Neural crest cell (in vitro differentiated cells): Measurements from ENCODE around the gene DSN1. TPM values are rescaled to one million over a fixed set of nuclear protein-coding genes. Genes with fewer than 3 reads are reported as not detected.

Source experiments
- DNase-seq: peaks from one replicate; pipeline ENCODE4 v3.0.0; 2021; ENCODE audit warnings: low read depth, mixed read lengths, low spot score
- H3K27ac Mint-ChIP-seq: one replicate; pipeline ENCODE4 v1.8.0; 2021; ENCODE audit warnings: mild to moderate bottlenecking, mixed read lengths; ENCODE audit not compliant: unreplicated experiment
- H3K27me3 Mint-ChIP-seq: 2 replicates; pipeline ENCODE4 v1.8.0; 2021; ENCODE audit warnings: low read depth, mild to moderate bottlenecking, mixed read lengths
- H3K36me3 Mint-ChIP-seq: 2 replicates; pipeline ENCODE4 v1.8.0; 2021; ENCODE audit warnings: low read depth, mild to moderate bottlenecking, mixed read lengths
- H3K4me1 Mint-ChIP-seq: 2 replicates; pipeline ENCODE4 v1.8.0; 2021; ENCODE audit warnings: mixed read lengths
- H3K4me3 Mint-ChIP-seq: one replicate; pipeline ENCODE4 v1.8.0; 2021; ENCODE audit warnings: mild to moderate bottlenecking, mixed read lengths
- H3K9me3 Mint-ChIP-seq: 2 replicates; pipeline ENCODE4 v1.8.0; 2021; ENCODE audit warnings: mixed read lengths
- total RNA-seq: library from RNA; stranded (reverse); gene quantifications from 2 replicates; pipeline ENCODE4 v1.2.1, GENCODE V29; 2021
- TF ChIP-seq, protein P1 (sequence below): fragments of 200-600 bp; sonication (generic); conservative IDR thresholded peaks from 2 replicates; pipeline ENCODE4 v1.5.0; 2021; ENCODE audit warnings: antibody characterized with exemption, mild to moderate bottlenecking

Gene DSN1
- total RNA-seq, 1 donor from 2014 or later, result 30.6 TPM

DNA sequence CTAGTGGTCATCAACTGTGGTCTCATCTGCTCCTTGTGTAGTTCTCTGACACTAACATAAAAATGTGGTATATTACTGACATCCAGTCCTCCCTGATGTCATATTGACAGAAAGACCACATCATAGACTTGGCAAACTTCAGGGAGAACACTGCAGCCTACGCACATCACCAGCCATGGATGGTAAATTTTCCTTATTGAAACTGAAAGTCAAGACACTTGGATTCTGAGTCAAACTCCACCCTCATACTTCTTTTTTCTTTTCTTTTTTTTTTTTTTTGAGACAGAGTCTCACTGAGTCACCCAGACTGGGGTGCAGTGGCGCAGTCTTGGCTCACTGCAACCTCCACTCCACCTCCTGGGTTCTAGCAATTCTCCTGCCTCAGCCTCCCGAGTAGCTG is 53.1 kb downstream of the DSN1 start:
- TF ChIP-seq, protein P1, sequence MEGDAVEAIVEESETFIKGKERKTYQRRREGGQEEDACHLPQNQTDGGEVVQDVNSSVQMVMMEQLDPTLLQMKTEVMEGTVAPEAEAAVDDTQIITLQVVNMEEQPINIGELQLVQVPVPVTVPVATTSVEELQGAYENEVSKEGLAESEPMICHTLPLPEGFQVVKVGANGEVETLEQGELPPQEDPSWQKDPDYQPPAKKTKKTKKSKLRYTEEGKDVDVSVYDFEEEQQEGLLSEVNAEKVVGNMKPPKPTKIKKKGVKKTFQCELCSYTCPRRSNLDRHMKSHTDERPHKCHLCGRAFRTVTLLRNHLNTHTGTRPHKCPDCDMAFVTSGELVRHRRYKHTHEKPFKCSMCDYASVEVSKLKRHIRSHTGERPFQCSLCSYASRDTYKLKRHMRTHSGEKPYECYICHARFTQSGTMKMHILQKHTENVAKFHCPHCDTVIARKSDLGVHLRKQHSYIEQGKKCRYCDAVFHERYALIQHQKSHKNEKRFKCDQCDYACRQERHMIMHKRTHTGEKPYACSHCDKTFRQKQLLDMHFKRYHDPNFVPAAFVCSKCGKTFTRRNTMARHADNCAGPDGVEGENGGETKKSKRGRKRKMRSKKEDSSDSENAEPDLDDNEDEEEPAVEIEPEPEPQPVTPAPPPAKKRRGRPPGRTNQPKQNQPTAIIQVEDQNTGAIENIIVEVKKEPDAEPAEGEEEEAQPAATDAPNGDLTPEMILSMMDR, result no peak
- H3K36me3 Mint-ChIP-seq, result no peaks in the 10 kb centered on the region
- H3K4me1 Mint-ChIP-seq, result peaks cover 11% of the 10 kb centered on the region
- no peak for DNase-seq
- H3K27me3 Mint-ChIP-seq, result no peaks in the 10 kb centered on the region
- H3K4me3 Mint-ChIP-seq, result no peak overlapping the region
- no peaks in the 10 kb centered on the region for H3K9me3 Mint-ChIP-seq
- no peak overlapping the region for H3K27ac Mint-ChIP-seq

DNA sequence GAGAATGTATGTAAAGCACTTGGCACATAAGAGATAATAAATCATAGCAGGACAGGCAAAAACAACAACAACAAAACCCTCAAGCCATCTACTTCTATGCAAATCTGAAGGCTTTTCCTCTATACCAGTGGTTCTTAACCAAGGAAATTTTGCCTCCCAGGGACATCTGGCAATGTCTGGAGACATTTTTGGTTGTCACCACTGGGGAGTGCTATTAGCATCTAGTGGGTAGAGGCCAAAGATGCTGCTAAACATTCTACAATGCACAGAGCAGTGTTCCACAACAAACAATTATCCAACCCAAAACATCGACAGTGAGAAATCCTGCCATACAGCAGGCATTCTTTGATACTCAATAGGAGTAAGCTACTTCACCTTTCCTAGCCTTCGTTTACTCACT is 55.9 kb downstream of the DSN1 start:
- Mint-ChIP-seq H3K9me3 (no peaks in the 10 kb centered on the region), H3K27ac (peak overlapping the region; percentile 48), H3K4me3 (no peak overlapping the region), H3K27me3 (no peaks in the 10 kb centered on the region), H3K4me1 (peaks cover 11% of the 10 kb centered on the region), H3K36me3 (no peaks in the 10 kb centered on the region)
- TF ChIP-seq, protein P1, result peak; percentile 25
- no peak for DNase-seq

DNA sequence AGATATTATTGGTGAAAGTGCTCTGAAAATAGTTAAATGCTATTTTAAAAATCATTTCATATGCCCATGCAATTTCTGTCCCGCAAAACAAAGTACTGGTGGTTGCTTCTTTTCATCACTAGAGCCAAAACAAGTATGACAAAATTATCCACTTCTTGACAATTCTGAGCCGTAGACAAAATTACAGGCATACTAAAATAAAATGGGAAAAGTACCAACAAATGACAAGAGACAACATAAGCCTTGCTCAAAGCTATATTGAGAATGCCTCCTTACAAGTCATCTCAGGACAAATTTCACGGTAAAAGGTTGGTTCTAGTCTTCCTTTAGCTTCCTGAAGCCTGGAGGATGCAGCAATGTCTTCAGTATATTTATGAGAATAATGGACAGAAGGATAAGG is 56.5 kb downstream of the DSN1 start:
- Mint-ChIP-seq H3K9me3 (no peaks in the 10 kb centered on the region), H3K4me3 (no peak overlapping the region), H3K27me3 (no peaks in the 10 kb centered on the region), H3K4me1 (peaks cover 11% of the 10 kb centered on the region), H3K27ac (no peak overlapping the region), H3K36me3 (no peaks in the 10 kb centered on the region)
- TF ChIP-seq, protein P1, result no peak
- DNase-seq, result no peak

- Mint-ChIP-seq H3K27me3 (no peaks in the 10 kb centered on the region), H3K9me3 (no peaks in the 10 kb centered on the region), H3K36me3 (no peaks in the 10 kb centered on the region), H3K4me3 (no peak overlapping the region), H3K27ac (no peak overlapping the region), H3K4me1 (peaks cover 3% of the 10 kb centered on the region)
- TF ChIP-seq, protein P1, result no peak
- DNase-seq, result no peak
Observed at GRCh38 chr20:36712775-36713174, 60.8 kb downstream of the DSN1 start.

DNA sequence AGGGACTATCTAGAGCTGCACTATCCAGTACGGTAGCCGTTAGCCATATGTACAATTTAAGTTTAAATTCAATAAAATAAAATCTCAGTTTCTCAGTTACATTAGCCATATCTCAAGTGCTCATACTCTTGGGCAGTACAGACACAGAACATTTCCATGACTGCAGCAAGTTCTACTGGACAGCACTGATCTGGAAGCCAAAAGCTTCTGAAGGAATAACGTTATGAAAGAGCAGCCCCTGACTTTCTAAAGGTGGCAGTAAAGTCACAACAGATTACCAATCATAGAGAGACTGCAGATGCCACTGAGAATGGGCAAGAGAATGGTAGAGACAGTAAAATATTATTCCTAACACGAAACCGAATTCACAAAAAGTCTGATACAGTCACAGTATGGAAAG is 64.4 kb downstream of the DSN1 start:
- no peaks in the 10 kb centered on the region for H3K9me3 Mint-ChIP-seq
- TF ChIP-seq, protein P1, result no peak
- no peak overlapping the region for H3K27ac Mint-ChIP-seq
- H3K4me3 Mint-ChIP-seq, result no peak overlapping the region
- no peaks in the 10 kb centered on the region for H3K36me3 Mint-ChIP-seq
- DNase-seq, result no peak
- H3K27me3 Mint-ChIP-seq, result no peaks in the 10 kb centered on the region
- H3K4me1 Mint-ChIP-seq, result peaks cover 3% of the 10 kb centered on the region

GRCh38 chr20:36703530-36703929 is 70.0 kb downstream of the DSN1 start:
- H3K36me3 Mint-ChIP-seq, result no peaks in the 10 kb centered on the region
- no peaks in the 10 kb centered on the region for H3K9me3 Mint-ChIP-seq
- peaks cover 10% of the 10 kb centered on the region for H3K4me1 Mint-ChIP-seq
- TF ChIP-seq, protein P1, result no peak
- DNase-seq, result no peak
- no peak overlapping the region for H3K4me3 Mint-ChIP-seq
- H3K27me3 Mint-ChIP-seq, result no peaks in the 10 kb centered on the region
- H3K27ac Mint-ChIP-seq, result no peak overlapping the region
